GM19324 (cell line): ENCODE results near the gene ITGB4.

Source experiments
- ATAC-seq: cut with Tn5 transposase; IDR thresholded peaks from one replicate; pipeline ENCODE4 v1.9.1; 2021; ENCODE audit warnings: mild to moderate bottlenecking, moderate library complexity; ENCODE audit not compliant: unreplicated experiment, low FRiP score

ITGB4 gene

DNA sequence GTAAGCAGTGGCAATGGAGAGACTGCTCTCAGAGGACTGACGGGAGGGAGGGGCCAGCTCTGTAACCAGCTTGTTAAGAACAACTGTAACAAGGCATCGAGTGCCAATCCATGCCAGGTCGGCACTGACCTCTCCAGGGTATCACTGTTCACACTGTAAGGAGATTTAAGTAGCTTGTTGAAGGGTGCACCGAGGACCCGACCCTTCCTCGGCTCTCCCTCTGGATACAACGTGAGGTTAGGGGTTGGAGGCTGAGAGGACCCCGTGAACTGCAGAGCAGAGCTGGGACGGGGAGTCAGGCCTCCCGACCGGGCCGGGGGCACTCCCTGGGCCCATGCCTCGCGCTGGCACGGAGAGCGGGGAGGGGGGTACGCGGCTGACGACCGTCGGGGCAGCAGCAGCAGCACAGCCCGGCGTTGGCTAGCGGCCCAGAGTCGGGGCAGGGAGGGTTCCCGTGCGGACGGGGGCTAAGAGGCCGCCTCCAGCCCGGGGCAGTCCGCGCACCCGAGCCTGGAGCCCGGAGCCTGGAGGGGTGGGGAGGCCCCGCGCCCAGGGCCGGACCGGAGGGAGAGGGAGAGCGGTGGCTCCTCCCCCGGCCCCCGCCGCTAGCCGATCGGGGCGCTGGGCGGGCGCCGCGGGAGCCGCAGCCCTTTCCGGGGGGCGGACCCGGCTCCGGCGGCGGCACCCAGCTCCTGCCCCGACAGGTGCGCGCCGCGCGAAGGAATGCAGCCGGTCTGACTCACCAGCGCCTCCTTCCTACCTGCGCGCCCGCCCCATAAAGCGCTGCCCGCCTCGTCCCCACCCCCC lies at the start of gene ITGB4:
Gene ITGB4 (plus strand): TSS at position 804 of the 807 bp plus-strand sequence. CDS start 3,245 bp downstream, outside the sequence.
- no peak for ATAC-seq

DNA sequence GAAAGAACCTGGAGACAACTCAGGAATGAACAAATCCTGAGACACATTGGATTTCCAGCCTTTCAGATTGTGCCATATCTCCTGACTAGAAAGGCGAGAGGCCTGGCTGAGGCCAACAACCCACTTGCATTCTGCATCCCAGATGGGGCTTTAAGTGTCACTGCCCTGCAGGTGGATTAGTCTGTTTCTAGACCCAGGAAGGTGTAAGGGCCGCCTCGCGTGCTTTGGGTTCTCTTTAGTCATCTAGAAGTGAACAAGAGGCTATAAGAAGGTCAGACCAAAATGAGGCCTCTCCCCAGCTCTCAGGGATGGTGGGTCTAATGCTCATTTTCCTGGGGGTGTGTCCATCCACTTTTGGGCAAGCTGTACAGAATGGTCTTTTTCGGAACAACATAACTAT lies 49.2 kb upstream of the ITGB4 start:
- ATAC-seq, result no peak

DNA sequence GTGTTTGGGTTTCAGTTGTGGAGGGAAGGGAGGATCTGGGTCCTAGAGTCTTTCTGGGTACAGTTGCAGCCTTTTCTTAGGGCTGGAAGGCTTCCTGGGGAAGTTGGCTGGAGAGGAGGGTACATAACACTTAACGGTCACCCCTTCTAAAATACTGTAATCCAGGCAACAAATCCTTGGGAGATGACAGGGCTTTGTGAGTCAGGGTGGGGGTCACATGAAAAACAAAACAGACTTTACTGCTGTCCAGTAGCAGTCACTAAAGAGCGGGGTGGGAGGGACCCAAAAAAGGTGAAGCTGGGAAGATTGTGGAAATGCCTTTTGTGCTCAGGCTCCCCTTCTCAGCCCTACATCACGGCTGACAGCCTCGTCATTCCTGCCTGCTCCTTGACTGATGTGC lies 47.8 kb upstream of the ITGB4 start:
- ATAC-seq, result no peak

DNA sequence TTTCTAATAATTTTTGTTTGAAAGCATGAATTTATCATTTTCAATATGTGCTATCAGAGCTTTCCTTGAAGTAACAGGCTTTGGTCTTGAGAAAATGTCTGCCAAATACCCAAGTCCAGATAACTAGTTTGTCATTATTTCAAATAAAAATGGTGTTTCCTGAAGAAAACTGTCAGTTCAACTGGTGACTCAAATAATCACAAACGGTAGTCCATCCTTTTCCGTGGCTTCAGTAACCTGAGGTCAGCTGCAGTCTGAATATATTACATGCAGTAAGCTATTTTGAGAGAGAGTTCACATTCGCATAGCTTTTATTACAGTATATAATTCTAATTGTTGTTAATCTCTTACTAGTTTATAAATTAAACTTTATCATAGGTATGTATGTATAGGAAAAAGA lies 44.8 kb upstream of the ITGB4 start:
- no peak for ATAC-seq

DNA sequence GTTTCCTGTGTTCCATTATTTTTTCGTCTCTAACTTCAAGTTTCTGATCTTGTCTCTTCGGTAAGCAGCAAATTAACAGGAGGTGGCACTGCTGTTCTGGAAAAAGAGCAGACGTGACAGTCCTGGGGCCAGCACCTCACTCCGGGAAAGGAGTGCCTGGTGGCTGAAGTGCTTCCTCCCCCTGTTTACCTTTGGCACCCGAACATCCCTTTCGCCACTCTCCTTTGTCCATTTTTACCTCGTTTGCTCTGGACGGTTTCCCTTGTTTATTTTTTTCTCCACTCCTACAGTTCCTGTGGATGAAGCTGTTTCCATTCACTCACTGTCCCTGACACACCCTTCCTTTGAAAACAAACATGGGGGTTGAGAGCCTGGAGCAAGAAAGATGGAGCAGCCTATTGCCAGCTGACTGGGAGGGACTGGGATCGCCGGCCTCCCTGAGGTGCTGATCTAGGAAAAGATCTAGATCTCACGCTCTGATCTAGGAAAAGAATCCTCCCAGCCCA lies 41.5 kb upstream of the ITGB4 start:
- no peak for ATAC-seq

DNA sequence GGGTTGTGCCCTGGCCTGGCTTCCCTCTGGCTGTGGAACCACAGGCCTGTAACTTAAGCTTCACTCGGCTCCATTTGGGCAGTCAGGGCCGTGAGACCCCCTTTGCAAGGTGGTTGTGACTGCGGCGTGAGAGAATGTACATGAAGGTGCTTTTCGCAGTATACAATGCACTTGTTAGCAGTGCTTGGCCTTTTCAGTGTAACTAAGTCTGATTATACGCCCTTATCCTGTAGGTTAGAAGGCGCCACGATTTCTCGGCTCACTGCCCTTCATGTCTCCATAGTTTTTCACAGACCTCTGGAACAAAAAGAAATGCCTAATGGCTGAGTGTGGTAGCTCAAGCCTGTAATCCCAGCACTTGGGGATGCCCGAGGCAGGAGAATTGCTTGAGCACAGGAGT lies 40.8 kb upstream of the ITGB4 start:
- ATAC-seq, result no peak

DNA sequence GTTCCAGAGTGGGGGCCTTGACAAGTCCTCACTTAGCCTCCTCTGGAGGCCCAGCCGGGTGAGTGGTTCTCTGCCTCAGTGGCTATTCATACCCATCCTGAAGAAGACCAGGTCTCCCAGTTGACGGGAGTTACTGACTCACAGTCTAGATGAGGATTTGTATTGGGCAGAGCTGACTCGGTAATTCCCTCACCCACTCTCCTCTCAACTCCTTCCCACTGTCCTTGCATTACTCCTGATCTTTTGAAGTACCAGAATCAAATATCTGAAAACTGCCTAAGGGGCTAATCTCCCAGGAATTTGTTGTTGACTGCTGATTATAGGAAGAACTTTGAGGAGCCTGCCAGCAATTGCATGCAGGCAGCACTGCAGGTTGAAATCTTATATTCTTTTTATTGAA lies 40.0 kb upstream of the ITGB4 start:
- ATAC-seq, result no peak

DNA sequence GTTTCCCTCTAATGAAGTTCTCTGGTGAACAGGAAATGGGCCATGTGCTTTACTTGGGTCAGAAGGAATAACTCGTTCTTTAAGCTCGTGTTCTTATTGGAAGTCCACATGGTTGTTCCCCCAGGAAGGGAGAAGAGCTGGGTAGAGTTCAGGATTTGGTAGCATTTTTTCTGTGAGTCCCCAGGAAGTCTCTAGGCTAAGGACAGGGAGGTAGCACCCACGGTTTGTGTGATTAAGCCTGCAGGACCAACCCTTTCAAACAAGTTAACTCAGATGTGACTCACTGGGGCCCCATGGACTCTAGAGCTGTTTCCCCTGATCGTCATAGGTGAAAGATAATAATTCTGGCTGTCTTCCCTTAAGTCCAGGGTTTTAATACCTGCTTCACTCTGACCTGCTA lies 37.7 kb upstream of the ITGB4 start:
- no peak for ATAC-seq

DNA sequence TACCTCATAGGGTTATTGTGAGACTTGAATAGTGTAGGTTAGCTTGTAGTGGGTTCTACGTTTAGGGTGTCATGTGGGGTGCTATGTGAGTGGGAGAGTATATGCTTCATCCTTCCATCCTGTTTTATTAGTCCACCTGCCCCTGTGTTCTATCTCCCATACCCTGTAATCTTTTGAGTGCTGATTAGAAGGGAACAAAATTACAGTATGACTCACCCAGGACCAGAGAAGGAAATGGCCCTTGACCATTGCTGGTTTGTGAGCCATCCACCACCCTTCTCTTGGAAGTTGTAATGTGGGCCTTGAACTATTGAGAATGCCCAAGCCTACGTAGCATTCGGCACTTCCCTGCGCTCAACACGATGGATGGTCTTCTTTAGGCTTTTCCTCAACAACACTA lies 37.0 kb upstream of the ITGB4 start:
- no peak for ATAC-seq

DNA sequence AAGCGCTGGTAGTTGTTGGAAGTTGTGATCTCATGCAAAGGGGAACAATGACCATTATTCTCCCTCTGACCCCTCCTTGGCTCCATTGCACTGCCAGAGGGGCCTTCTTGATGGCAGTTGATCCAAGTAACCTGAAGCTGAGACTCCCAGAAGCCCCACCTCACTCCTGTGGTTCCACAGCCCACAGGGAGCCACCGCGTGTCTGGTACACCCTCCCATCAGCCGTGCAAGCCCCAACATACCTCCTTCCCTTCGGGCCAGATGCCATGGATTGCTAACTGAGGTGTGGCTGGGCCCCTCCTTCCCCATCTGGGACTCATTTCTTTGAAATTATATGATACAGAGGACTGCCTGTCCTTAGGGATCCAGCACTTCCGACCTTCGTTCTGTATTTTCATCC lies 36.3 kb upstream of the ITGB4 start:
- no peak for ATAC-seq

DNA sequence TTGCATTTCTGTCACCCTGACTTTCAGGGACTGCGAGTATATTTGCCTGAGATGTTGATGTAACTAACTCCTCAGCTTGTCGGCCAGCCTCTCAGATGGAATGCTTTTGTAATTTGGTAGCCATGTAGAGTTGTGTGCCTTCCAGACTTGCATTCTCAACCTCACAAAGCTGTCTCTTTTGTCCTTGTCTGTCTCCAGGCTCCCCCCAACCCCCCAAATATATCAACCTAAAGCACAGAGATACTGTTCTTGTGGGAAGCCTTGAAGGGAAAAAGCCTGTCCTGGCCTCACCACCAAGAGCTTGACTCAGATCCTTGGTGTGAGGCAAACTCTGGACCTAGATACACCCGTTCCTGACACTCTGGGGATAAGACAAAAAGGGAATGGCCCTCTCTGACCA lies 35.8 kb upstream of the ITGB4 start:
- ATAC-seq, result no peak

DNA sequence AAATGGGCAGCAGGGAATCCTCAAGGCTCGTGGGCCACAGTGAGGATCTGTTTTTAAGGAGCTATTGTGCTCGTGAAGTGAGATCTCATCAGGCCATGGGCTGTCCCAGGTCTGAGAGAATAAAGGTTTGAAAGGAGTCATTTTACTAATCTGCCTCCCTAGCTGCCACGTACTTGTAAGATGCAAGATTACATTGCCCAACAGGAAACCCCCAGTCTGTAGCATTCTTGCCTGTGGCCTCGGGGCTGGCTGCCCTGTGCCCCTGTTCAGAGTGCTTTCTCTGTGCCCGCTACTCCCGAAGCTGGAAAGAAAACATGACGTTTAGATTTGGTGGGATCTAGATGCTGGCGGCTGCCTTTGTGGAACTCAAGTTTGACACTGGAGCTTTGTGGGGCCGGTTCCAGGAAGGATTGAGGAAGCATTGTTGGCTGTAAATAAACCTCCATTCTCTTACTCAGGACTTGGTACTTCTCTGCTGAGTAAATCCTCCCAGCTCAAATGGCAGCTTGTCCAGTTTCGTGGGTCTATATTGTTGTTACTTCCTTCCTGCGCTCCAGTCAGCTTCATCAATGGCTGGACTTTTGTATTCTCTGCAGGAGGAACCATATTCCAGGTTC lies 32.9 kb upstream of the ITGB4 start:
- no peak for ATAC-seq

DNA sequence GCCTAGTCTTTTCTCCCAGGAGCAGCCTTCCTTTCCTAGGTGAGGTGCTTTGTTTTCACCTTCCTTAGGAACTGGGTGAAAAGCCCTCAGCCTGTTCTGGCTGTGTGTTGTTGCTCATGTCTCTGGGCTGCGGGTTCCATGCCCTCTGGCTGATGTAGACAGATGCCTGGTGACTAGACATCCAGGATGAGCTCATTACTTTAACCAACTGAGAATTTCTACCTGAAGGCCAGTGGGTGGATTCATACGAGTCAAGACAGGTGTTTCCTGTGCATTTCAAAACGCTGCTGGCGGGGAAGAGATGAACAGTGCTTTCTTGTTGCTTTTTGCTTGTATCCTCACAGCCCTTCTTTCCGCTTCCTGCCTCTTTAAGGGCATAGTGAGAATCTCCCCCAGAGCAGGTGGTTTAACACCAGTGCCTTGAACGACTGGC lies 31.8 kb upstream of the ITGB4 start:
- ATAC-seq, result no peak

DNA sequence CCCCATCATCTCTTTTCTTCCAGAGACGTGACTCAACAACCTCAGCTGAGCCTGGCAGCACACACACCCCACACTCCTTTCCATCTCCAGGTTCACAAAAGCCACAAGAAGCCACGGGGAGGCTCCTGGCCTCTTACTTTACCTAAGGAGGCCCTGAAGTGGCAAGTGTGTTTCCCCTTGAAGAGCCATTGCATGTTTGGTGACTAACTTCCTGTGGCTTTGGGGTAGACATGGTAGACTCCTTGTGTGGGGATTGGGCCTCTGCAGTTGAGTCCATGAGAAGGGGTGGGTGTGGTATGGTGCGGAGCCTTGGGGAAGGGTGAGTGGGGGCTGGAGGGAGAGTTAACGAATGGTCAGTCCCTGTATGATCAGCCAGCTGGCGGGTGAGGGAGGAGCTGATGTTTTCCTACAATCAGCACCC lies 29.9 kb upstream of the ITGB4 start:
- no peak for ATAC-seq

DNA sequence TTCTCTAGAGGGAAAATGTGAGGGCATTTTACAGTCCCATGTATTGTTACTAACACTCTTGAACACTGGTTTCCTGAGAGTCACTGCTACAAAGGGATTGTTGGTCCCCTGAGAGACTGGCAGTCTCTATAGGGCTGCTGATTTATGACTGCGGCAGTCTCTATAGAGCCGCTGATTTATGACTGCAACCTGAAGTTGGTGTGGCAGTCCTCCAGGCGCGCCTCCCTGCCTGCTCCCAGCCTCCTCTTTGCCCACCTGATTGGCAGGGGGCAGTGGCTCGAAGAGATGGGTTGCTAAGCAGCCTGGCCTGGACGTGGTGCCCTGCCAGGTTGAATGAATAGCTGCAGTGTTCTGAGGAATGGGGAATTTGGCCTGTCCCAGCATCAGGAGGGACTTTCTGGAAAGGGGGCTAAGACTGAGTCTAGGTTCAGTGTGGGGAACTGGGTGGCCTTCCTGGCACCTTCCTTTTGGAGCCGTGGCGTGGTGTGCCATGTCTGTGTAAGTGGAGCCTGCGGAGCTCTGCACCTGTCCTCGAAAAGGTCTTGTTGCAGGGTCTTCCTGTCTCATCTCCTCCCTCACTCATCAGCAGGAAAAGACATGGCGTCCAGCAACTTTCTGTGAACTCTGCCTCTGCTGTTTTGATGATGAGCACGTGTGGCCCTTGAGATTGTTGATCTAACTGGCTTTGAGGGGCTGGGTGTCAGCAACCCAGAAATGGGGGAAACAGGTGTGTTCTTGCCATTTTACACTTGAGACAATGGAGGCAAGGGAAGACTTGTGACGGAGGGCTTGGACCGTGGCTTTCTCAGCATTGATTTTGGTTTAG lies 29.2 kb upstream of the ITGB4 start:
- no peak for ATAC-seq

DNA sequence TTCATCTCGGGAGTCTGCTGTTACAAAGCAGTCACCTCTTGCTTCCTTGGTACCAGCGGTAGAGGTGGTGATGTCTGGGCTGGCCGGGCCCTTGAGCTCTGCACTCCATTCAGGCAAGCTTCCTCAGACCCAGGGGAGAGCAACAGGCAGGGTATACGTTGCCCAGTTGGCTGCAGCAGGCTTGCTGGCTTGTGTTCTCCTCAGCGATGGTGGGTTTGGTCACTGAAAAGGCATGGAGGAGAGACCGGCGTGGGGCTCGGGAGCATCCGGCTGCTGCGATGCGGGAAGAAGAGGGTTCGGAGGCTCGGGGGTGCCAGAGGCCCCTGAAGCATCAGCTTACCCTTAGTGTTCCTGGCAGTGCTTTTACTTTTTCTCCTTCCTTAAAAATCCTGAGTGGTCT lies 28.3 kb upstream of the ITGB4 start:
- no peak for ATAC-seq

DNA sequence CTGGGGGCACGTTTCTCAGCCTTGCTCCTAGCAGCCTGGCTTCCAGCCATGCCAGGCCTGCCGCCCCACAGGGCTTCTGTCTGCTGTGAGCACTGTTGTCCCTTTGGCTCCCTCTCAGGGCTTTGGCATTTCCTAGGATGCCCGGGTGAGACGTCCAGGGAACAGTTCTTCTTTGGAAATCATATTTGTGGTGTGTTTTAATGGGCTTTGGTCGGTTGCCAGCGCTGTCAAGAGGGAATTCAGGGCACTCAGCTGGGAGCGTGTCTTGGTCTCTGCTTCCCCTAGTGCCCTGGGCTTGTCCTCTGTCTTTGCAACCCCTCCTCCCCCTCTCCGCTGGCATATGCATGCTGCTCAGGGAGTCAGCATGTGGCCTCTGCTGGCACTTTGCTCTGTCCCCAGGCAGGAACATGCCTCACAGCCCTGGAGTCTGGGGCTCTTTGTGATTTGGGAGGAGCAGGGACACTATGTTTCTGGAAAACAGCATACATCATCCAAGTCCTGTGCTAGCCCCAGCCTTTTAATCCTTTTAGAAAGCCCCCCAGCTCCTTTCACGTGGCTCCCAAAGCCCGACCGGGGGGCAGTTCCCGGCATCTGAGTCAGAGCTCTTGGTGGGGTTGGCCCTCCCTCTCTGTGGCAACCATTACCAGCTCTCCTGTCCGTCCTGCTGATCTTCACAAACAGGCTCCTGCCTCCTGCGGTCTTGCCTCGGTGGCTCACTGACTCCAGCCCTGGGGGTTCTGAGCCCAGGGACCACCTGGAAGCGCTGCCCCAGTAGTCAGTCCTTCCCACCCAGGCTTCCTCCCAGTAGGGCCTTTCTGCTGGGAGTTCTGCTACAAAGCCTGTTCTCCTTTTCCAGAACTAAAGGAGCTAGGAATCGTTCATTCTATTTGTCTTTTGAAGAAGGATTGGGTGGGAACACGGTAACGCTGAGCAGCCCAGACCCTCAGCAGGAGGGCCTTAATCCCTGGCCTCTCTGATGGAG lies 27.5 kb upstream of the ITGB4 start:
- no peak for ATAC-seq

DNA sequence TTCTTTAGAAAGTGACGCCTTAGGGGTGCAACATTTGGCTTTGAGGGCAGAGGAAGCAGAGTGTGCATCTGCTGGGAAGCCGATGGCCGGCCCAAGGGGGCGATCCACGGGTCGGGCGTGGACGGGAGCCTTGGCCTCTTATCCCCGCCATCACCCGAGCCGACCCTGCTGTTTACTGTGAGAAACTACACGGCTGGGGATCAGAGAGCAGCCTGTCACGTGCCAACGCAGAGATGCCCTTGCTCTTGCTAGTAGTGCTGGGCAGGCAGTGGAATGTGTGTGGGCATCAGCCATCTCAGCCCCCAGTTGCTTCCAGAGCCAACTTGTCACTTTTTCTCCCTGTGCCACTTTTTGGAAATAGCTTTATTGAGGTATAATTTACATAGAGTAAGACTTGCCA lies 26.7 kb upstream of the ITGB4 start:
- no peak for ATAC-seq

DNA sequence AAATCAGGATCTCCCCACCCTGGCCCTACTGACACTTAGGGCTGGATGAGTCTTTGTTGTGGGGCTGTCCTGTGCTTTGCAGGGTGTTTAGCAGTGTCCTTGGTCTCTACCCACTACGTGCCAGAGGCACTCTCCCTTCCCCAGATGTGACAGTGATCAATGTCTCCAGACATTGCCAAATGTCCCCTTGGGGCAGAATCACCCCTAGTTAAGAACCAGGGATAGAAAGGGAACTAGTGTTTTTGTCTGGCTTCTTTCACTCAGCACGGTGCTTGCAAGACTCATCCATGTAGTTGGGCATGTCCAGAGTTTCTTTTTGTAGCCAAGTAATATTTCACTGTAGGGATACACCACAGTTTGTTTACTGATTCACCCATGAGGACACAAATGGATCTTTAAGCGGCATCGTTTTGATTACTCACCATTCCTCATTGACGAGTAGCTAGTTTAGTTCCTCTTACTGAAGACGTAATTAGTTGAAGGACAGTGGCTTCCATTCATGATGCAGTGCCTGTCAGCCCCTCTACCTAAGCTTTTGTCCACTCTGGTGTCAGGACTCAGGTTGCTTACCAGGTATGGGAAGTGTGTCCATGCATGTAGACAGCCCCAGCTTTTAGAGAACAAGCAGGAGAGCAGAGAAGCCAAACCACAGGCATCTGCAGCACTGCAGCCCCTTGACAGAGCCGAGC lies 26.0 kb upstream of the ITGB4 start:
- ATAC-seq, result no peak
